ENCODE results near the gene ANKRD23.

- no peak for TF ChIP-seq BHLHE40 (IDR thresholded peaks at IDR 0.05; ENCODE audit: borderline replicate concordance)
- no peak for TF ChIP-seq PKNOX1 (IDR thresholded peaks at IDR 0.05)
- no peak for TF ChIP-seq SP1 (IDR thresholded peaks at IDR 0.05)
- TF ChIP-seq HDGF (IDR thresholded peaks at IDR 0.05; ENCODE audit: borderline replicate concordance): no peak
- TF ChIP-seq ZNF384 (IDR thresholded peaks at IDR 0.05): no peak
- TF ChIP-seq FOXA1 (IDR thresholded peaks at IDR 0.05): no peak
- TF ChIP-seq FOXM1 (IDR thresholded peaks at IDR 0.05; ENCODE audit: borderline replicate concordance): no peak
- no peak for TF ChIP-seq CTBP1 (IDR thresholded peaks at IDR 0.05; ENCODE audit: borderline replicate concordance)
- TF ChIP-seq ELF4 (IDR thresholded peaks at IDR 0.05): no peak
- TF ChIP-seq NFRKB (IDR thresholded peaks at IDR 0.05): no peak
- TF ChIP-seq FOXK2 (IDR thresholded peaks at IDR 0.05): no peak
- no peak for TF ChIP-seq SUZ12 (IDR thresholded peaks at IDR 0.05)
- no peak for TF ChIP-seq L3MBTL2 (conservative IDR thresholded peaks at IDR 0.05)
- no peak for TF ChIP-seq TARDBP (IDR thresholded peaks at IDR 0.05)
Observed at GRCh38 chr2:96837575-96837974, 6.2 kb downstream of the ANKRD23 start.

Data from HEK293T (cell line).